ENCODE data around the gene CROCC. TPM values are rescaled to one million over a fixed set of nuclear protein-coding genes. Genes with fewer than 3 reads are reported as not detected.

The CROCC gene
- total RNA-seq, 1 donor from 2014 or later, result 40.1 TPM

DNA sequence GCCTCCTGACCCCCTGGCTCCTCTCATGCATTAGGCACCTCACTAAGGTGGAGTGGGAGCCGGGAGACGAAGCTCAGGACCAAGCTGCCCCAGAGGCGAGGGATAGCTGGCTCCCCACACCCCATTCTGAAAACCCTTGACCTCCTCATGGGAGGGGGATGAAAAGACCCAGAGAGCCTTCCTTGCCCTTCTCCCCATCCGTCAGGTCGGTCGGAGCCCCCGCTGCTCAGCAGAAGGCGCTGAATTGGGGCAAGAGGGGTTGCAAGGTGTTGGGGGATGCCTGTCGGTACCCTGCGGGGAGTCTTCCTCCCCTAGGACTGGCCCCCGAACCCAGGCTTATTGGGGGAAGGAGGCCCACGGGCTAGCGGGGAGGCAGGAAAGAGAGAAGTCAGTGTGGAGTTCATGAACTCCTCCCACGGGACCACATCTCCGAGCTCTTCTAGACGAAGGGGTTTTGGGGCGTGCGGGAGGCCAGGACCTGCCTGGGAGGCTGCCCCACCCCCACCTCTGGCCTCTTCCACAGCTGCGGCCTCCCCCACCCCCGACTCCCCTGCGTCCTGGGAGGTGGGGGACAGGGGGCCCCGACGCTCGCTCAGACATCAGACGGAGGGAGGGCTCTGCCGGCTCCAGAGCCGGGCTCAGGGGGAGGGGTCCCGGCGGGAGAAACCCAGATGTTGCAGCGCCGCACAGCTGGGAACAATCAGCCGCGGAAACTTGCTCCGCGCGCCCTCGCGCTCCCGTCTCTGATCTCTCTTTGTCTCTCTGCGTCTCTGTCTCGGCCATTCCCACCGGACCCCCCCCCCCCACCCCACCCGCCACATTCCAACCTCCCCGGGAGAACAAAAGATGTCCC, 58.0 kb downstream of the CROCC start:
- peaks cover 5% of the 10 kb centered on the region for H3K27me3 Mint-ChIP-seq
- peak overlapping the region; percentile 59 for H3K27ac Mint-ChIP-seq
- peak overlapping the region; percentile 87 for H3K4me3 Mint-ChIP-seq
- H3K9me3 Mint-ChIP-seq, result no peaks in the 10 kb centered on the region
- peak; percentile 67 for DNase-seq (ENCODE audit: extremely low spot score, unreplicated experiment)
- H3K4me1 Mint-ChIP-seq (ENCODE audit: unreplicated experiment), result peaks cover 39% of the 10 kb centered on the region
- TF ChIP-seq, protein P1, sequence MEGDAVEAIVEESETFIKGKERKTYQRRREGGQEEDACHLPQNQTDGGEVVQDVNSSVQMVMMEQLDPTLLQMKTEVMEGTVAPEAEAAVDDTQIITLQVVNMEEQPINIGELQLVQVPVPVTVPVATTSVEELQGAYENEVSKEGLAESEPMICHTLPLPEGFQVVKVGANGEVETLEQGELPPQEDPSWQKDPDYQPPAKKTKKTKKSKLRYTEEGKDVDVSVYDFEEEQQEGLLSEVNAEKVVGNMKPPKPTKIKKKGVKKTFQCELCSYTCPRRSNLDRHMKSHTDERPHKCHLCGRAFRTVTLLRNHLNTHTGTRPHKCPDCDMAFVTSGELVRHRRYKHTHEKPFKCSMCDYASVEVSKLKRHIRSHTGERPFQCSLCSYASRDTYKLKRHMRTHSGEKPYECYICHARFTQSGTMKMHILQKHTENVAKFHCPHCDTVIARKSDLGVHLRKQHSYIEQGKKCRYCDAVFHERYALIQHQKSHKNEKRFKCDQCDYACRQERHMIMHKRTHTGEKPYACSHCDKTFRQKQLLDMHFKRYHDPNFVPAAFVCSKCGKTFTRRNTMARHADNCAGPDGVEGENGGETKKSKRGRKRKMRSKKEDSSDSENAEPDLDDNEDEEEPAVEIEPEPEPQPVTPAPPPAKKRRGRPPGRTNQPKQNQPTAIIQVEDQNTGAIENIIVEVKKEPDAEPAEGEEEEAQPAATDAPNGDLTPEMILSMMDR (conservative IDR thresholded peaks at IDR 0.05), result no peak
- no peaks in the 10 kb centered on the region for H3K36me3 Mint-ChIP-seq

DNA sequence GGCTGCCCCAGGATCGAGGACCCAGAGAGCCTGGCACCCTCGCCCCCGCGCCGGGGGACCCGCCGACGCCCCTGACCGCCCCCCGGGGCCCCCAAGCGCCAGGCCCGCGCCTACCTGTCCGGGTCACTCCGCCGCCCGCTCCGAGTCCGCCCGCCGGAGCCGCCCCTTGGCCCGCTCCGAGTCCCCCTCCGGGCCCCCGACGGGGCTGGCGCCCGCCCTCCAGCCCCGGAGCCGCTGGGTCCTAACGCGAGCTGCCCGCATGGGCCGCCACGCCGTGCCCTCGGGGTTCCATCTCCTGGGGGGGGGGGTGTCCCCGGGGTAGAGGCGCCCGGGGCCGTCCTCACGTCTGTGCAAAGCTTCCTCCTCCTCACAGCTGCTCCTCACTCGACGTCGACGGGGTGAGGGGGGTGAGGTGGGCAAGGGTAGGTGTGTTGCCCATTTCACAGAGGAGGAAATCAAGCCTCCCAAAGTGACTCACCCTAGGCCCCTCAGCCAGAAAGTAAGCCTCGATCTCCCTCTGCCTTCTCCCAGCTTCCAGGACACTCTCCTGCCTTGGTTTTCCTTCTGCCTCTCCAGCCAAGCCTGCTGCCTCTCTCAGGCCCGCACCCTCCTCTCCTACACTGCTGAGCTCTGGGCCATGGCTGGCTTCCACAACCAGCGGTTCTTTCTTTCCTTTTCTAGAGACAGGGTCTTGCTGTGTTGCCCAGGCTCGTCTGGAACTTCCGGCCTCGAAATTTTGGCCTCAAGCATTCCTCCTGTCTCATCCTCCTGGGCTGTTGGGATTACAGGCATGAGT, 58.9 kb downstream of the CROCC start, which contains the start of gene MFAP2:
TSS of gene MFAP2 (minus strand) at position 148 of the 796 bp plus-strand sequence. CDS start 2,347 bp downstream, outside the sequence.
- peak within 1 kb of the TSS; percentile 90 for H3K4me3 Mint-ChIP-seq
- H3K4me1 Mint-ChIP-seq (ENCODE audit: unreplicated experiment), result peaks cover 37% of the 10 kb centered on the region
- peak within 1 kb of the TSS; percentile 86 for H3K27ac Mint-ChIP-seq
- peak; percentile 82 for DNase-seq (ENCODE audit: extremely low spot score, unreplicated experiment)
- TF ChIP-seq, protein P1 (conservative IDR thresholded peaks at IDR 0.05), result no peak
- H3K9me3 Mint-ChIP-seq, result no peaks in the 10 kb centered on the region
- H3K36me3 Mint-ChIP-seq, result no peaks in the 10 kb centered on the region
- peaks cover 5% of the 10 kb centered on the region for H3K27me3 Mint-ChIP-seq

DNA sequence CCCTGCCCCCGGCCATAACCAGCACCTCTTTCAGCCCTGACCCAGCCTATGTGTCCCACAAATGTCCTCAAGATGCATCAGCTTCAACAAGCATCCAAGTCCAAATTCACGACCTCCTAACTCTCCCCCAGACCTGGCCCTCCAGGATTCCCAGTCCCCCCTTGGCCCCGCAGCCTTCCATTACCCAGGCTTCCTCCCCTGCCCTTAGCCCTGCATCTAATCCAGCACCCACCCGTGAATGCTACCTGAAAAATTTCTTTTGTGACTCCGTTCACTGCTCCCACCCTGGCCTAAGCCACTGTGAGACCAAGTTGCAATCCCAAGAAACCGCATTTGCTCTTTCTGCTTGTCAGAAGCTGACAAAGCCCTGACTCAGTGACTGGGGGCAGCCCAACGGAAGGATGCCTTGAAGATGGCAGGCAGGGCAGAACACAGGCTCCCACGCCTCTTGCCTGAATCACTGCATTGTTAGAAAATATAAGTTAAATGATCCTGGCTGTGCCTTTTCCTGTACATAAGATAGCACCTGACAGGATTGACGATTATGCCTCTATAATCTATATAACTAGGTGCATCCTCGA, 59.6 kb downstream of the CROCC start:
- TF ChIP-seq, protein P1 (conservative IDR thresholded peaks at IDR 0.05), result no peak
- Mint-ChIP-seq H3K4me3 (peak overlapping the region; percentile 90), H3K36me3 (no peaks in the 10 kb centered on the region), H3K27ac (peak overlapping the region; percentile 86), H3K4me1 (ENCODE audit: unreplicated experiment) (peaks cover 32% of the 10 kb centered on the region), H3K27me3 (peaks cover 5% of the 10 kb centered on the region), H3K9me3 (no peaks in the 10 kb centered on the region)
- no peak for DNase-seq (ENCODE audit: extremely low spot score, unreplicated experiment)

DNA sequence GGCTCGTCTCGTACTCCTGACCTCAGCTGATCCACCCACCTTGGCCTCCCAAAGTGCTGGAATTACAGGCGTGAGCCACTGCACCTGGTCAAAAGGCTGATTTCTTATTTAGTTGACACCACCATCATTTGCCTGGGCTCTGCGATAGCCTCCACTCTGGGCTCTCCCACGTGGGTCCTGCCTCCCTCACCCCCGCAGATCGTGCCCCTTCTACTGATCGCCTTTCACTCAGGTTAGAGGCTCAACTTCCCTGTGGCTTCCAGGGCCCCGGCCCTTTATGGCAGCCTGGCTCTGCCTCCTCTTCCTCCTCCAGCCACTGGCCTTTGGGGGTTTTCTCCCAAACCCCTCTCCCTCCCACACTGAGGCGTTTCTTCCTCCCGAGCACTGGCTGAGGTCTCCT, 61.2 kb downstream of the CROCC start:
- TF ChIP-seq, protein P1 (conservative IDR thresholded peaks at IDR 0.05), result no peak

DNA sequence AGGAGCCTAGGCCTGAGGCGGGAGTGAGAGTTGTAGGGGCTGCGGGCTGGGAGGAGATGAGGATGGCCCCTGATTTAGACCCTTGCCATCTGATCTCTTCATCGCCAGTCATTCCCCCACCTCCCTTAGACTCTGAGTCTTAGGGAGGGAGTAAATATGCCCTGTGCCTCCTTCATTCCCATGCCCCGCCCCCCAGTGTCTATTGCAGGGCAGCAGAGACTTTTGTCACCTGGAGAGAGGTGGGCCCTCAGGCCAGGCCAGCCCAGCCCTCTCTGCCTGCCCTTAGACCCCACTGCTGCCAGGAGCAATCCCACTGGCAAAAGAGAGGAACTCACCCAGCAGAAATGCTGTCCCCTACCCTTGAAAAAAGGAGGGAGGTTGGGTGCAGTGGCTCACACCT, 61.9 kb downstream of the CROCC start:
- H3K36me3 Mint-ChIP-seq, result no peaks in the 10 kb centered on the region
- peak overlapping the region; percentile 45 for H3K27ac Mint-ChIP-seq
- peaks cover 5% of the 10 kb centered on the region for H3K27me3 Mint-ChIP-seq
- peak overlapping the region; percentile 75 for H3K4me3 Mint-ChIP-seq
- TF ChIP-seq, protein P1 (conservative IDR thresholded peaks at IDR 0.05), result no peak
- DNase-seq (ENCODE audit: extremely low spot score, unreplicated experiment), result no peak
- H3K9me3 Mint-ChIP-seq, result no peaks in the 10 kb centered on the region
- peaks cover 20% of the 10 kb centered on the region for H3K4me1 Mint-ChIP-seq (ENCODE audit: unreplicated experiment)

More for the DNA sequence above, 61.2 kb downstream of the CROCC start:
- DNase-seq (ENCODE audit: extremely low spot score, unreplicated experiment), result no peak
- peak overlapping the region; percentile 75 for H3K4me3 Mint-ChIP-seq
- H3K27ac Mint-ChIP-seq, result peak overlapping the region; percentile 45
- H3K27me3 Mint-ChIP-seq, result peaks cover 5% of the 10 kb centered on the region
- no peaks in the 10 kb centered on the region for H3K36me3 Mint-ChIP-seq
- H3K9me3 Mint-ChIP-seq, result no peaks in the 10 kb centered on the region
- peaks cover 20% of the 10 kb centered on the region for H3K4me1 Mint-ChIP-seq (ENCODE audit: unreplicated experiment)

All from type B pancreatic cell (in vitro differentiated cells).